ENCODE data around the gene ELFN1.

The ELFN1 gene

GRCh38 chr7:1752111-1752510, 82.0 kb downstream of the ELFN1 start:
- ATAC-seq (ENCODE audit: insufficient read depth, low read depth), result no peak
- no peak overlapping the region for H3K4me2 ChIP-seq (ENCODE audit: insufficient read depth, low read length)
- H2AFZ ChIP-seq (ENCODE audit: low read depth, low read length), result no peak overlapping the region
- DNase-seq, result no peak
- no peaks in the 10 kb centered on the region for H3K79me2 ChIP-seq (ENCODE audit: insufficient read depth, low read length)
- H3K9me3 ChIP-seq (ENCODE audit: insufficient read depth, low read length, severe bottlenecking), result no peaks in the 10 kb centered on the region
- H3K27me3 ChIP-seq (ENCODE audit: insufficient read depth, low read length, poor library complexity), result no peaks in the 10 kb centered on the region
- H3K9ac ChIP-seq (ENCODE audit: low read depth, low read length), result no peak overlapping the region
- H3K36me3 ChIP-seq (ENCODE audit: insufficient read depth, low read length), result no peaks in the 10 kb centered on the region
- H3K4me1 ChIP-seq (ENCODE audit: insufficient read depth, low read length), result no peaks in the 10 kb centered on the region
- no peak overlapping the region for H3K27ac ChIP-seq (ENCODE audit: low read length)
- H3K4me3 ChIP-seq (ENCODE audit: low read depth in 1 of 2, low read length in 2 of 2), result no peak overlapping the region
- TF ChIP-seq CTCF (IDR thresholded peaks at IDR 0.05; ENCODE audit: borderline replicate concordance, extremely low read depth, low read length, poor library complexity, severe bottlenecking), result no peak
- no peaks in the 10 kb centered on the region; the same call in 1 of the 2 replicates for H4K20me1 ChIP-seq (ENCODE audit: insufficient read depth, low read length)

- no peaks in the 10 kb centered on the region for H3K36me3 ChIP-seq (ENCODE audit: insufficient read depth, low read length)
- H3K9ac ChIP-seq (ENCODE audit: low read depth, low read length), result no peak overlapping the region
- no peaks in the 10 kb centered on the region for H3K9me3 ChIP-seq (ENCODE audit: insufficient read depth, low read length, severe bottlenecking)
- no peak overlapping the region for H3K27ac ChIP-seq (ENCODE audit: low read length)
- H4K20me1 ChIP-seq (ENCODE audit: insufficient read depth, low read length), result no peaks in the 10 kb centered on the region; the same call in 1 of the 2 replicates
- no peak overlapping the region for H2AFZ ChIP-seq (ENCODE audit: low read depth, low read length)
- no peaks in the 10 kb centered on the region for H3K79me2 ChIP-seq (ENCODE audit: insufficient read depth, low read length)
- H3K27me3 ChIP-seq (ENCODE audit: insufficient read depth, low read length, poor library complexity), result no peaks in the 10 kb centered on the region
- ATAC-seq (ENCODE audit: insufficient read depth, low read depth) (no peak), DNase-seq (no peak)
- no peak overlapping the region for H3K4me2 ChIP-seq (ENCODE audit: insufficient read depth, low read length)
- no peak overlapping the region for H3K4me3 ChIP-seq (ENCODE audit: low read depth in 1 of 2, low read length in 2 of 2)
- no peak for TF ChIP-seq CTCF (IDR thresholded peaks at IDR 0.05; ENCODE audit: borderline replicate concordance, extremely low read depth, low read length, poor library complexity, severe bottlenecking)
- no peak for TF ChIP-seq EZH2 (IDR thresholded peaks at IDR 0.05; ENCODE audit: borderline replicate concordance, low read depth, low read length, severe bottlenecking)
- no peaks in the 10 kb centered on the region for H3K4me1 ChIP-seq (ENCODE audit: insufficient read depth, low read length)
These were observed 82.9 kb downstream of the ELFN1 start for GRCh38 chr7:1752771-1753563.

- H3K9ac ChIP-seq (ENCODE audit: low read depth, low read length), result no peak overlapping the region
- DNase-seq (no peak), ATAC-seq (ENCODE audit: insufficient read depth, low read depth) (no peak)
- H3K79me2 ChIP-seq (ENCODE audit: insufficient read depth, low read length), result no peaks in the 10 kb centered on the region
- H4K20me1 ChIP-seq (ENCODE audit: insufficient read depth, low read length), result no peaks in the 10 kb centered on the region; the same call in 1 of the 2 replicates
- no peaks in the 10 kb centered on the region for H3K9me3 ChIP-seq (ENCODE audit: insufficient read depth, low read length, severe bottlenecking)
- H3K27me3 ChIP-seq (ENCODE audit: insufficient read depth, low read length, poor library complexity), result no peaks in the 10 kb centered on the region
- H3K4me2 ChIP-seq (ENCODE audit: insufficient read depth, low read length), result no peak overlapping the region
- TF ChIP-seq EZH2 (IDR thresholded peaks at IDR 0.05; ENCODE audit: borderline replicate concordance, low read depth, low read length, severe bottlenecking) (no peak), CTCF (IDR thresholded peaks at IDR 0.05; ENCODE audit: borderline replicate concordance, extremely low read depth, low read length, poor library complexity, severe bottlenecking) (no peak)
- no peak overlapping the region for H3K27ac ChIP-seq (ENCODE audit: low read length)
- H3K4me3 ChIP-seq (ENCODE audit: low read depth in 1 of 2, low read length in 2 of 2), result no peak overlapping the region
- no peaks in the 10 kb centered on the region for H3K4me1 ChIP-seq (ENCODE audit: insufficient read depth, low read length)
- no peaks in the 10 kb centered on the region for H3K36me3 ChIP-seq (ENCODE audit: insufficient read depth, low read length)
- no peak overlapping the region for H2AFZ ChIP-seq (ENCODE audit: low read depth, low read length)
These were observed 83.4 kb downstream of the ELFN1 start for GRCh38 chr7:1753564-1753867.

Data from DND-41 (cell line).